ENCODE results near the gene PLCL1.

The PLCL1 gene

GRCh38 chr2:197858607-197859140 is 54.3 kb downstream of the PLCL1 start:
- DNase-seq, result no peak

- no peak for DNase-seq
These were observed 58.0 kb downstream of the PLCL1 start for GRCh38 chr2:197862246-197862955.

- no peak for DNase-seq
These were observed 59.4 kb downstream of the PLCL1 start for GRCh38 chr2:197863744-197864143.

- DNase-seq, result no peak
These were observed 62.1 kb downstream of the PLCL1 start for GRCh38 chr2:197866455-197866854.

- DNase-seq, result no peak
These were observed 62.6 kb downstream of the PLCL1 start for GRCh38 chr2:197867033-197867432.

- DNase-seq, result no peak
These were observed 63.2 kb downstream of the PLCL1 start for GRCh38 chr2:197867624-197868023.

GRCh38 chr2:197868206-197868605 is 63.8 kb downstream of the PLCL1 start:
- no peak for DNase-seq

GRCh38 chr2:197869041-197869440 is 64.6 kb downstream of the PLCL1 start:
- no peak for DNase-seq

GRCh38 chr2:197869501-197870111 is 65.2 kb downstream of the PLCL1 start:
- DNase-seq, result no peak

GRCh38 chr2:197870137-197870536 is 65.7 kb downstream of the PLCL1 start:
- DNase-seq, result no peak

- no peak for DNase-seq
These were observed 67.5 kb downstream of the PLCL1 start for GRCh38 chr2:197871780-197872456.

GRCh38 chr2:197873293-197873701 is 68.9 kb downstream of the PLCL1 start:
- no peak for DNase-seq

GRCh38 chr2:197875763-197876162 is 71.4 kb downstream of the PLCL1 start:
- DNase-seq, result no peak

- DNase-seq, result no peak
These were observed 72.1 kb downstream of the PLCL1 start for GRCh38 chr2:197876524-197876923.

GRCh38 chr2:197877038-197877437 is 72.6 kb downstream of the PLCL1 start:
- no peak for DNase-seq

- no peak for DNase-seq
These were observed 74.4 kb downstream of the PLCL1 start for GRCh38 chr2:197878792-197879191.

- no peak for DNase-seq
These were observed 75.5 kb downstream of the PLCL1 start for GRCh38 chr2:197879812-197880408.

- no peak for DNase-seq
These were observed 79.1 kb downstream of the PLCL1 start for GRCh38 chr2:197883354-197884032.

GRCh38 chr2:197884252-197884651 is 79.9 kb downstream of the PLCL1 start:
- DNase-seq, result no peak

GRCh38 chr2:197885126-197885525 is 80.7 kb downstream of the PLCL1 start:
- DNase-seq, result no peak

GRCh38 chr2:197885587-197885986 is 81.2 kb downstream of the PLCL1 start:
- no peak for DNase-seq

GRCh38 chr2:197888321-197888720 is 83.9 kb downstream of the PLCL1 start:
- DNase-seq, result no peak

GRCh38 chr2:197889041-197889440 is 84.6 kb downstream of the PLCL1 start:
- DNase-seq, result peak; percentile 9
